Panc1 (cell line): ENCODE measurements around the gene APBB2. TPM values are rescaled to one million over a fixed set of nuclear protein-coding genes. Genes with fewer than 3 reads are reported as not detected.

ENCODE experiments used
- ATAC-seq: fragments of 200-7000 bp; cut with Tn5 transposase; 2 replicates; pipeline ENCODE4 v1.9.1; 2020; ENCODE audit warnings: mild to moderate bottlenecking, moderate library complexity
- BruUV-seq: library from RNA; stranded (reverse); fragments of 400-500 nt; replicated peaks from 2 replicates; lab custom pipeline; 2021; lab: Mats Ljungman, UMichigan
- CTCF ChIA-PET: fragments of 300-600 bp; sonication (Branson Sonifier 250); formaldehyde crosslinking; loops from one replicate; lab custom pipeline; 2022; ENCODE audit warnings: antibody characterized with exemption; lab: Charles Lee
- POLR2A ChIA-PET: fragments of 300-600 bp; sonication (Branson Sonifier 250); formaldehyde crosslinking; loops from one replicate; lab custom pipeline; 2022; ENCODE audit warnings: antibody characterized with exemption; lab: Charles Lee
- DNase-seq: peaks from one replicate; pipeline ENCODE4 v3.0.0-alpha.2; 2010; ENCODE audit warnings: low read depth, low spot score
- H3K27ac ChIP-seq: 2 replicates; pipeline ENCODE4 v1.5.1; 2011; ENCODE audit warnings: mild to moderate bottlenecking, low read length, inconsistent platforms
- H3K27me3 ChIP-seq: fragments of 200-500 bp; sonication (Bioruptor generic); 2 replicates; pipeline ENCODE4 v1.6.0; 2014; ENCODE audit warnings: low read length, inconsistent platforms; ENCODE audit not compliant: control insufficient read depth, insufficient read depth
- H3K36me3 ChIP-seq: fragments of 200-500 bp; sonication (Bioruptor generic); 2 replicates; pipeline ENCODE4 v1.5.1; 2014; ENCODE audit warnings: inconsistent platforms, mild to moderate bottlenecking, low read length, moderate library complexity; ENCODE audit not compliant: control insufficient read depth, insufficient read depth
- H3K4me1 ChIP-seq: 2 replicates; pipeline ENCODE4 v1.5.1; 2011; ENCODE audit warnings: inconsistent platforms, mild to moderate bottlenecking, low read length, moderate library complexity; ENCODE audit not compliant: control insufficient read depth, insufficient read depth
- H3K4me3 ChIP-seq, 2 experiments: 2 replicates each; pipeline ENCODE4 v1.5.1; 2011 to 2012; ENCODE audit warnings: low read depth in 2 of 2, low read length in 2 of 2, mild to moderate bottlenecking in 2 of 2, inconsistent platforms in 1 of 2, moderate library complexity in 1 of 2
- H3K9me3 ChIP-seq: fragments of 200-500 bp; sonication (Bioruptor generic); 2 replicates; pipeline ENCODE4 v1.5.1; 2014; ENCODE audit warnings: low read depth, mild to moderate bottlenecking, inconsistent platforms, low read length, moderate library complexity; ENCODE audit not compliant: control insufficient read depth, insufficient read depth
- CTCF ChIP-seq: fragments of 450-650 bp; IDR thresholded peaks from 2 replicates; pipeline ENCODE4 v1.5.1; 2017; ENCODE audit warnings: mild to moderate bottlenecking
- POLR2AphosphoS5 ChIP-seq: IDR thresholded peaks from 2 replicates; pipeline ENCODE4 v1.6.1; 2012; ENCODE audit warnings: mild to moderate bottlenecking, low read depth, low read length, moderate library complexity
- REST ChIP-seq, 2 experiments: IDR thresholded peaks; 2 replicates each; pipeline ENCODE4 v1.6.1; 2011 to 2012; ENCODE audit warnings: low read depth in 2 of 2, control low read depth in 1 of 2, low read length in 1 of 2, mild to moderate bottlenecking in 1 of 2, moderate library complexity in 1 of 2; ENCODE audit not compliant: insufficient read depth in 1 of 2
- SIN3A ChIP-seq: IDR thresholded peaks from 2 replicates; pipeline ENCODE4 v1.6.1; 2012; ENCODE audit warnings: low read depth, mild to moderate bottlenecking, low read length, moderate library complexity, borderline replicate concordance; ENCODE audit not compliant: insufficient read depth
- TCF7L2 ChIP-seq: IDR thresholded peaks from 2 replicates; pipeline ENCODE4 v1.6.1; 2011; ENCODE audit warnings: mild to moderate bottlenecking, low read depth, low read length, inconsistent platforms
- in situ Hi-C: cut with HindIII; loops from 2 replicates; pipeline ENCODE4 v1.10.0; 2016; ENCODE audit warnings: low sequenced_read_pairs, low pct_unique_long_range_greater_than_20kb
- intact Hi-C: fragments of 100-400 bp; cut with micrococcal nuclease; formaldehyde crosslinking; loops from one replicate; pipeline ENCODE4 v1.10.0; 2022; ENCODE audit not compliant: unreplicated experiment
- total RNA-seq: library from RNA; stranded (reverse); gene quantifications from one replicate; pipeline ENCODE4 v1.2.1, GENCODE V29; 2021; ENCODE audit not compliant: unreplicated experiment

APBB2 gene
- total RNA-seq, 1 experiment from 2014 or later: 27.1 TPM

GRCh38 chr4:40951026-40951425 lies 263.3 kb downstream of the APBB2 start:
- TF ChIP-seq SIN3A (no peak), POLR2AphosphoS5 (no peak), CTCF (no peak), TCF7L2 (no peak), REST (IDR thresholded peaks at IDR 0.05; ENCODE audit: insufficient read depth in 1 of 2, low read depth in 2 of 2, low read length in 1 of 2) (no peak)
- H3K4me1 ChIP-seq: no peaks in the 10 kb centered on the region
- H3K27ac ChIP-seq: no peak overlapping the region
- H3K4me3 ChIP-seq: no peak overlapping the region
- no peaks in the 10 kb centered on the region for H3K9me3 ChIP-seq
- H3K27me3 ChIP-seq: no peaks in the 10 kb centered on the region
- CTCF ChIA-PET: no interaction called here
- in situ Hi-C loops: no loop called here
- no peak for DNase-seq
- no TSS peak for BruUV-seq
- POLR2A ChIA-PET: no interaction called here
- H3K36me3 ChIP-seq: no peaks in the 10 kb centered on the region
- intact Hi-C loops: no loop called here
- no peak for ATAC-seq

GRCh38 chr4:40949358-40950100 lies 264.8 kb downstream of the APBB2 start:
- ATAC-seq: no peak
- BruUV-seq: no TSS peak
- no peaks in the 10 kb centered on the region for H3K36me3 ChIP-seq
- no peaks in the 10 kb centered on the region for H3K9me3 ChIP-seq
- intact Hi-C loops (no loop called here), in situ Hi-C loops (no loop called here)
- H3K4me3 ChIP-seq: no peak overlapping the region
- H3K4me1 ChIP-seq: no peaks in the 10 kb centered on the region
- TF ChIP-seq SIN3A: no peak
- no peak for TF ChIP-seq POLR2AphosphoS5
- no peak for TF ChIP-seq TCF7L2
- no peak for DNase-seq
- ChIA-PET POLR2A (no interaction called here), CTCF (no interaction called here)
- H3K27ac ChIP-seq: no peak overlapping the region
- no peaks in the 10 kb centered on the region for H3K27me3 ChIP-seq

GRCh38 chr4:40948014-40948413 lies 266.3 kb downstream of the APBB2 start:
- TF ChIP-seq REST (IDR thresholded peaks at IDR 0.05; ENCODE audit: insufficient read depth in 1 of 2, low read depth in 2 of 2, low read length in 1 of 2): no peak
- no peak for TF ChIP-seq CTCF
- no peak for TF ChIP-seq TCF7L2
- TF ChIP-seq SIN3A: no peak
- no peak for TF ChIP-seq POLR2AphosphoS5
- in situ Hi-C loops: no loop called here
- Histone ChIP-seq H3K36me3 (no peaks in the 10 kb centered on the region), H3K27ac (no peak overlapping the region), H3K4me1 (no peaks in the 10 kb centered on the region), H3K27me3 (no peaks in the 10 kb centered on the region), H3K4me3 (no peak overlapping the region), H3K9me3 (no peaks in the 10 kb centered on the region)
- intact Hi-C loops: no loop called here
- DNase-seq (no peak), ATAC-seq (no peak)
- ChIA-PET CTCF (no interaction called here), POLR2A (no interaction called here)
- no TSS peak for BruUV-seq
